Subcutaneous adipose tissue (tissue), 4 donors: ENCODE measurements around the gene HIVEP3. TPM values are rescaled to one million over a fixed set of nuclear protein-coding genes. Genes with fewer than 3 reads are reported as not detected.

Experiments
- CTCF ChIP-seq: fragments of 450-650 bp; IDR thresholded peaks from one replicate; pipeline ENCODE4 v1.5.1; 2016; ENCODE audit warnings: low read depth, mild to moderate bottlenecking, control low read depth, antibody characterized with exemption, moderate library complexity
- total RNA-seq, 4 donors: library from RNA; depleted of rRNA; stranded (reverse); fragments of >200 nt; gene quantifications; one replicate each; pipeline ENCODE4 v1.1.0, GENCODE V29; 2016

HIVEP3 gene
- total RNA-seq, 4 donors from 2014 or later, result 2.4 to 9.6 (median 5.0) TPM

GRCh38 chr1:41698916-41699860, 219.5 kb downstream of the HIVEP3 start:
- TF ChIP-seq CTCF, result no peak

GRCh38 chr1:41696381-41696780, 222.3 kb downstream of the HIVEP3 start:
- no peak for TF ChIP-seq CTCF

- TF ChIP-seq CTCF, result no peak
Observed at GRCh38 chr1:41695118-41695745, 223.5 kb downstream of the HIVEP3 start.

- no peak for TF ChIP-seq CTCF
Observed at GRCh38 chr1:41691424-41691823, 227.3 kb downstream of the HIVEP3 start.

- TF ChIP-seq CTCF, result no peak
Observed at GRCh38 chr1:41690331-41690730, 228.4 kb downstream of the HIVEP3 start.

GRCh38 chr1:41689558-41689981, 229.2 kb downstream of the HIVEP3 start:
- TF ChIP-seq CTCF, result no peak

GRCh38 chr1:41689139-41689538, 229.6 kb downstream of the HIVEP3 start:
- no peak for TF ChIP-seq CTCF
